HL-60 (cell line): ENCODE data around the gene NECTIN4.

Experiments
- DNase-seq, 2 experiments: peaks; one replicate each; pipeline ENCODE4 v3.0.0-alpha.2; 2010 to 2020; ENCODE audit warnings: low read depth in 1 of 2, low spot score in 1 of 2
- H3K27ac ChIP-seq: fragments of 250-450 bp; sonication (Bioruptor Pico); replicated peaks from 2 replicates; pipeline ENCODE4 v1.5.1; 2020; ENCODE audit warnings: mild to moderate bottlenecking, moderate library complexity
- H3K27me3 ChIP-seq: fragments of 250-450 bp; sonication (Bioruptor Pico); 2 replicates; pipeline ENCODE4 v1.5.1; 2021; ENCODE audit warnings: mild to moderate bottlenecking, moderate library complexity; ENCODE audit not compliant: insufficient read depth, poor library complexity, severe bottlenecking
- H3K4me3 ChIP-seq: replicated peaks from 2 replicates; pipeline ENCODE4 v1.5.1; 2011; ENCODE audit warnings: mild to moderate bottlenecking, control low read depth, low read length; ENCODE audit not compliant: insufficient read depth
- CTCF ChIP-seq: IDR thresholded peaks from one replicate; pipeline ENCODE4 v1.5.1; 2011; ENCODE audit warnings: low read length, control low read depth, inconsistent platforms; ENCODE audit not compliant: insufficient read depth
- GABPA ChIP-seq: IDR thresholded peaks from 2 replicates; pipeline ENCODE4 v1.6.1; 2012; ENCODE audit warnings: low read depth
- POLR2AphosphoS5 ChIP-seq: IDR thresholded peaks from 2 replicates; pipeline ENCODE4 v1.6.1; 2012; ENCODE audit warnings: low read depth
- REST ChIP-seq: IDR thresholded peaks from 2 replicates; pipeline ENCODE4 v1.6.1; 2012; ENCODE audit warnings: low read depth; ENCODE audit not compliant: insufficient replicate concordance
- SPI1 ChIP-seq: IDR thresholded peaks from 2 replicates; pipeline ENCODE4 v1.6.1; 2012; ENCODE audit warnings: low read depth, mild to moderate bottlenecking, borderline replicate concordance

The NECTIN4 gene

GRCh38 chr1:161082483-161082882 lies 6.9 kb downstream of the NECTIN4 start:
- TF ChIP-seq GABPA = no peak
- no peak for TF ChIP-seq CTCF
- TF ChIP-seq REST = no peak
- TF ChIP-seq SPI1 = no peak
- no peak for TF ChIP-seq POLR2AphosphoS5
- no peaks in the 10 kb centered on the region for H3K27me3 ChIP-seq
- no peak overlapping the region for H3K4me3 ChIP-seq
- no peak overlapping the region for H3K27ac ChIP-seq
- no peak for DNase-seq

GRCh38 chr1:161081519-161081918 lies 7.8 kb downstream of the NECTIN4 start:
- Histone ChIP-seq H3K4me3 (no peak overlapping the region), H3K27ac (no peak overlapping the region), H3K27me3 (no peaks in the 10 kb centered on the region)
- no peak for DNase-seq
- TF ChIP-seq REST = no peak
- no peak for TF ChIP-seq SPI1
- no peak for TF ChIP-seq POLR2AphosphoS5
- no peak for TF ChIP-seq CTCF
- no peak for TF ChIP-seq GABPA

- DNase-seq = no peak
- no peak overlapping the region for H3K27ac ChIP-seq
- H3K27me3 ChIP-seq = no peaks in the 10 kb centered on the region
- TF ChIP-seq GABPA (no peak), CTCF (no peak), REST (no peak), POLR2AphosphoS5 (no peak), SPI1 (no peak)
- no peak overlapping the region for H3K4me3 ChIP-seq
These were observed 8.6 kb downstream of the NECTIN4 start for GRCh38 chr1:161080441-161081405.
